Stimulated activated CD8-positive, alpha-beta memory T cell treated with anti-CD3 and anti-CD28 coated beads, Interleukin-4, amount 100 ng/mL, for 1 hour (primary cell): ENCODE data around the gene AGPAT4.

ENCODE experiments used
- DNase-seq, 2 donors: peaks; one replicate each; pipeline ENCODE4 v3.0.0-alpha.2; 2020; ENCODE audit warnings: low read depth in 2 of 2, low spot score in 1 of 2

The AGPAT4 gene

GRCh38 chr6:161169035-161169434 lies 104.8 kb downstream of the AGPAT4 start:
- no peak for DNase-seq

GRCh38 chr6:161168281-161168891 lies 105.5 kb downstream of the AGPAT4 start:
- no peak for DNase-seq

GRCh38 chr6:161166677-161167076 lies 107.2 kb downstream of the AGPAT4 start:
- no peak for DNase-seq

GRCh38 chr6:161166176-161166575 lies 107.7 kb downstream of the AGPAT4 start:
- DNase-seq = no peak

- no peak for DNase-seq
Observed at GRCh38 chr6:161164182-161164625, 109.7 kb downstream of the AGPAT4 start.

- DNase-seq = no peak
Observed at GRCh38 chr6:161163466-161164181, 110.2 kb downstream of the AGPAT4 start.

GRCh38 chr6:161162722-161163121 lies 111.1 kb downstream of the AGPAT4 start:
- DNase-seq = no peak

GRCh38 chr6:161161889-161162624 lies 111.8 kb downstream of the AGPAT4 start:
- no peak for DNase-seq

- DNase-seq = no peak
Observed at GRCh38 chr6:161161121-161161520, 112.7 kb downstream of the AGPAT4 start.

GRCh38 chr6:161154796-161155335 lies 119.0 kb downstream of the AGPAT4 start:
- no peak for DNase-seq

GRCh38 chr6:161153725-161154124 lies 120.1 kb downstream of the AGPAT4 start:
- DNase-seq = no peak

- no peak for DNase-seq
Observed at GRCh38 chr6:161152907-161153662, 120.8 kb downstream of the AGPAT4 start.

- no peak for DNase-seq
Observed at GRCh38 chr6:161152527-161152862, 121.4 kb downstream of the AGPAT4 start.

GRCh38 chr6:161151660-161152526 lies 122.0 kb downstream of the AGPAT4 start:
- no peak for DNase-seq

- no peak for DNase-seq
Observed at GRCh38 chr6:161151059-161151645, 122.7 kb downstream of the AGPAT4 start.

- DNase-seq = no peak
Observed at GRCh38 chr6:161150566-161150965, 123.3 kb downstream of the AGPAT4 start.

- no peak for DNase-seq
Observed at GRCh38 chr6:161150136-161150535, 123.7 kb downstream of the AGPAT4 start.

- DNase-seq = no peak
Observed at GRCh38 chr6:161143663-161144430, 130.0 kb downstream of the AGPAT4 start.

- DNase-seq = no peak
Observed at GRCh38 chr6:161142957-161143296, 130.9 kb downstream of the AGPAT4 start.
